Smooth muscle cell (in vitro differentiated cells): ENCODE results near the gene LRRC1. TPM values are rescaled to one million over a fixed set of nuclear protein-coding genes. Genes with fewer than 3 reads are reported as not detected.
A peak's percentile ranks its signal among the peaks of the same experiment; 100 is the strongest.

Experiments used
- DNase-seq: peaks from one replicate; lab custom pipeline; 2025; ENCODE audit not compliant: unreplicated experiment; lab: John Stamatoyannopoulos, UW
- H2AFZ ChIP-seq: fragments of 200-600 bp; sonication (generic); 2 replicates; pipeline ENCODE4 v1.6.0; 2016; ENCODE audit warnings: antibody characterized with exemption, low read depth, mild to moderate bottlenecking
- H3F3A ChIP-seq: fragments of 200-600 bp; sonication (generic); 2 replicates; pipeline ENCODE4 v1.6.0; 2017; ENCODE audit warnings: antibody characterized with exemption, low read depth
- H3K27ac ChIP-seq: fragments of 200-600 bp; sonication (generic); 2 replicates; pipeline ENCODE4 v1.5.1; 2016; ENCODE audit warnings: low read depth, mild to moderate bottlenecking
- H3K27me3 ChIP-seq: fragments of 200-600 bp; sonication (generic); 2 replicates; pipeline ENCODE4 v1.6.1; 2016; ENCODE audit warnings: low read depth, mild to moderate bottlenecking
- H3K36me3 ChIP-seq: fragments of 200-600 bp; sonication (generic); 2 replicates; pipeline ENCODE4 v1.5.1; 2016; ENCODE audit warnings: low read depth
- H3K4me1 ChIP-seq: fragments of 200-600 bp; sonication (generic); 2 replicates; pipeline ENCODE4 v1.5.1; 2016; ENCODE audit warnings: low read depth
- H3K4me2 ChIP-seq: fragments of 200-600 bp; sonication (generic); 2 replicates; pipeline ENCODE4 v1.6.0; 2016; ENCODE audit warnings: mild to moderate bottlenecking
- H3K4me3 ChIP-seq: fragments of 200-600 bp; sonication (generic); 2 replicates; pipeline ENCODE4 v1.5.1; 2016; ENCODE audit warnings: mild to moderate bottlenecking
- H3K79me2 ChIP-seq: fragments of 200-600 bp; sonication (generic); 2 replicates; pipeline ENCODE4 v1.6.0; 2016; ENCODE audit warnings: low read depth, mild to moderate bottlenecking
- H3K9ac ChIP-seq: fragments of 200-600 bp; sonication (generic); 2 replicates; pipeline ENCODE4 v1.6.0; 2016; ENCODE audit warnings: low read depth
- H3K9me3 ChIP-seq: fragments of 200-600 bp; sonication (generic); replicated peaks from 2 replicates; pipeline ENCODE4 v1.5.1; 2016; ENCODE audit warnings: low read depth
- H4K20me1 ChIP-seq: fragments of 200-600 bp; sonication (generic); 2 replicates; pipeline ENCODE4 v1.6.0; 2016; ENCODE audit warnings: low read depth
- WGBS: methylation state at CpG from one replicate; pipeline ENCODE4 v1.1.7; 2016; ENCODE audit warnings: low lambda C conversion rate; 5-methylcytosine and 5-hydroxymethylcytosine counted together
- polyA plus RNA-seq: library from polyadenylated mRNA; unstranded; fragments of >200 nt; fragmentation: Nextera tagmentation; extraction: Ambion mirVana; gene quantifications from 2 replicates; pipeline ENCODE4 v1.2.1, GENCODE V29; 2016
- total RNA-seq: library from RNA; depleted of rRNA; stranded (reverse); fragments of >200 nt; gene quantifications from 2 replicates; pipeline ENCODE4 v1.2.3, GENCODE V29; 2014
- TF ChIP-seq, protein P1 (sequence below): fragments of 200-600 bp; sonication (generic); IDR thresholded peaks from 2 replicates; pipeline ENCODE4 v1.5.1; 2017; ENCODE audit warnings: borderline replicate concordance, mild to moderate bottlenecking, antibody characterized with exemption; ENCODE audit not compliant: insufficient read depth, poor library complexity, severe bottlenecking

The LRRC1 gene
- total and polyA plus RNA-seq, 2 experiments from 2014 or later: 11.8 to 19.9 TPM

GRCh38 chr6:53834132-53834531 lies 39.3 kb downstream of the LRRC1 start:
- Histone ChIP-seq H2AFZ (no peak overlapping the region), H3K4me3 (no peak overlapping the region), H4K20me1 (peaks cover 28% of the 10 kb centered on the region), H3K36me3 (no peaks in the 10 kb centered on the region), H3K4me2 (peak overlapping the region; percentile 68), H3K4me1 (peaks cover 37% of the 10 kb centered on the region), H3K9me3 (no peaks in the 10 kb centered on the region), H3K79me2 (peaks cover 48% of the 10 kb centered on the region), H3K27ac (peak overlapping the region; percentile 45), H3K27me3 (no peaks in the 10 kb centered on the region), H3K9ac (no peak overlapping the region), H3F3A (peaks cover 14% of the 10 kb centered on the region)
- TF ChIP-seq, protein P1, sequence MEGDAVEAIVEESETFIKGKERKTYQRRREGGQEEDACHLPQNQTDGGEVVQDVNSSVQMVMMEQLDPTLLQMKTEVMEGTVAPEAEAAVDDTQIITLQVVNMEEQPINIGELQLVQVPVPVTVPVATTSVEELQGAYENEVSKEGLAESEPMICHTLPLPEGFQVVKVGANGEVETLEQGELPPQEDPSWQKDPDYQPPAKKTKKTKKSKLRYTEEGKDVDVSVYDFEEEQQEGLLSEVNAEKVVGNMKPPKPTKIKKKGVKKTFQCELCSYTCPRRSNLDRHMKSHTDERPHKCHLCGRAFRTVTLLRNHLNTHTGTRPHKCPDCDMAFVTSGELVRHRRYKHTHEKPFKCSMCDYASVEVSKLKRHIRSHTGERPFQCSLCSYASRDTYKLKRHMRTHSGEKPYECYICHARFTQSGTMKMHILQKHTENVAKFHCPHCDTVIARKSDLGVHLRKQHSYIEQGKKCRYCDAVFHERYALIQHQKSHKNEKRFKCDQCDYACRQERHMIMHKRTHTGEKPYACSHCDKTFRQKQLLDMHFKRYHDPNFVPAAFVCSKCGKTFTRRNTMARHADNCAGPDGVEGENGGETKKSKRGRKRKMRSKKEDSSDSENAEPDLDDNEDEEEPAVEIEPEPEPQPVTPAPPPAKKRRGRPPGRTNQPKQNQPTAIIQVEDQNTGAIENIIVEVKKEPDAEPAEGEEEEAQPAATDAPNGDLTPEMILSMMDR: no peak
- no peak for DNase-seq
- 40% methylated on average over 4 of the region's 4 CpGs for WGBS

DNA sequence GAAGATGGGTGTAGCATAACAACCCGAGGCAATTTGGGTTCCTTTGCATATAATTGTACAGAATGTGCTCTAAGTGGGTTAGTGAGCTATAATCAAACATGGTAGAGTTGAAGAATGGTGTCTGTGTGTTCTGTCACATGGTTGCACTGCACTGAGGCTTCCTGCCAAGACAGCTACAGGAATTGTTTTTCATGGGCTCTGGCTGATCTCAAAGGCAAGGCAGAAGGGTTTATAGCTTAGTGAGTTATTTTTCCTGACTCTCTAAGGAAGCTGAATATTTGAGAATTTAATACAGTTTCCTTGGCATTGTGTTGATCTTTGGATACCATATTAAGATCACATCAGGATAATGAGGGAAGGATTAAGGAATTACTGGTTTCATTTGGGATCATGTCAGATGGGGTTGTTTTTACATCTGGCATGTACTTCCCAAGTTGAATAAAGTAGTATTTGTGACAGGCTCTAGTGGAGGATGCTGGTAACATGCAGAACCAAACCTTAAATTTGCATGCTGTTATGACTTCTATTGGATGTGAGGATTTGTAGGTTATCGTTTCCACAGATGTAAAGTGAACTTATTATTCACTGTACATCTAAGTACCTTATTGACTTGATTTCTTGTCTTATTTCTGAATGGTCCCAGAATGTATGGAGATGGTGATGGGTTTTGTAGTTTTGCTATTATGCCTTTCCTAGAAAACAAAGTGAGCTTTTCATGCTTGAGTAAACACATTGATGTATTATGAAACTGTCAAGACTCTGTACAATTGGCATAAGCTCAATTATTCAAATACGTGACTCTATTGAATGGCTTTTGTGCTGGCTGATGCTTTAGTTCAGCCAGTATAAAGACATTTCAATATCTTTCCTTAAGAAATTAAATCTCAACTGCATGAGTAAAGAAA lies 43.3 kb downstream of the LRRC1 start:
- peaks cover 11% of the 10 kb centered on the region for H3F3A ChIP-seq
- H3K27ac ChIP-seq: no peak overlapping the region
- H3K36me3 ChIP-seq: no peaks in the 10 kb centered on the region
- H3K4me3 ChIP-seq: no peak overlapping the region
- H3K79me2 ChIP-seq: peaks cover 63% of the 10 kb centered on the region
- H3K27me3 ChIP-seq: no peaks in the 10 kb centered on the region
- H3K4me1 ChIP-seq: peaks cover 34% of the 10 kb centered on the region
- no peak overlapping the region for H2AFZ ChIP-seq
- DNase-seq: no peak
- peaks cover 14% of the 10 kb centered on the region for H4K20me1 ChIP-seq
- peaks cover 7% of the 10 kb centered on the region for H3K9me3 ChIP-seq
- TF ChIP-seq, protein P1: no peak
- no peak overlapping the region for H3K9ac ChIP-seq
- H3K4me2 ChIP-seq: no peak overlapping the region
- WGBS: 86% methylated on average over 3 of the region's 3 CpGs

DNA sequence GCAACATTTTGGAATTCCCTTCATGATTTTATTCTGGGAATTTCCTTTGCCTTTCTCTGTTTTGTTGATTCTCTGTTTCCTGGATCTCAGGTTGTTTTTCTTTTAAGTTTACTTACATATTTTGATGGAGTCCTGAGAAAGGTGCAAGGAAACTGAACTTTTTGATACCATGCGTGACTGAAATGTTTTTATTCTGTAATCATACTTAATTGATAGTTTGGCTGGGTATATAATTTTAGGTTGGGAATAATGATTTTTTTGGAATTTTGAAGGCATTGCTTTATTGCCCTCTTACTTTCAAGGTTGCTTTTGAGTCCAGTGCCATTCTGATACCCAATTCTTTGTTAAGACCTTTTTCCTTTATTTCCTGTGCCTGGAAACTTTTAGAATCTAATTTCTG lies 45.2 kb downstream of the LRRC1 start:
- TF ChIP-seq, protein P1: no peak
- Histone ChIP-seq H3F3A (no peaks in the 10 kb centered on the region), H3K36me3 (no peaks in the 10 kb centered on the region), H3K27me3 (no peaks in the 10 kb centered on the region), H3K79me2 (peaks cover 62% of the 10 kb centered on the region), H2AFZ (no peak overlapping the region), H3K27ac (no peak overlapping the region), H3K9ac (no peak overlapping the region), H4K20me1 (peaks cover 6% of the 10 kb centered on the region), H3K9me3 (peaks cover 7% of the 10 kb centered on the region), H3K4me1 (peaks cover 25% of the 10 kb centered on the region), H3K4me3 (no peak overlapping the region), H3K4me2 (no peak overlapping the region)
- 95% methylated on average over 1 of the region's 1 CpG for WGBS
- no peak for DNase-seq
